Measurements from ENCODE around the gene CUBN. TPM values are rescaled to one million over a fixed set of nuclear protein-coding genes. Genes with fewer than 3 reads are reported as not detected.

Gene CUBN
- total RNA-seq, 1 experiment from 2014 or later: 4.6 TPM

- no peak for DNase-seq
- Mint-ChIP-seq H3K36me3 (ENCODE audit: insufficient read depth, unreplicated experiment) (peaks cover 4% of the 10 kb centered on the region), H3K4me1 (ENCODE audit: low read depth, unreplicated experiment) (no peaks in the 10 kb centered on the region), H3K27me3 (ENCODE audit: insufficient read depth, unreplicated experiment) (no peaks in the 10 kb centered on the region), H3K27ac (ENCODE audit: unreplicated experiment) (no peak overlapping the region), H3K9me3 (ENCODE audit: unreplicated experiment) (no peaks in the 10 kb centered on the region), H3K4me3 (ENCODE audit: unreplicated experiment) (no peak overlapping the region)
- no peak overlapping the region for H3K4me3 ChIP-seq (ENCODE audit: low read depth, low read length)
- H3K36me3 ChIP-seq (ENCODE audit: control insufficient read depth, insufficient read depth, low read length): 0 out of 2 replicates have a peak, but pooled peaks cover 1% of the 10 kb centered on the region
- no peaks in the 10 kb centered on the region for H3K4me1 ChIP-seq
- intact Hi-C loops (cut with micrococcal nuclease; ENCODE audit: unreplicated experiment): no loop called here
- no TSS peak for BruUV-seq (replicated peaks)
- TF ChIP-seq CTCF (IDR thresholded peaks at IDR 0.05; ENCODE audit: insufficient read depth in 1 of 2, low read depth in 1 of 2, low read length in 1 of 2, severe bottlenecking in 1 of 2, unreplicated experiment in 1 of 2): no peak
- ChIA-PET CTCF (no interaction called here), POLR2A (no interaction called here)
- no peaks in the 10 kb centered on the region for H3K9me3 ChIP-seq
- no peaks in the 10 kb centered on the region for H3K27me3 ChIP-seq (replicated peaks; ENCODE audit: control insufficient read depth, insufficient read depth, low read length)
Observed at GRCh38 chr10:16789261-16789660, 340.4 kb downstream of the CUBN start.

GRCh38 chr10:16788778-16789177 is 340.8 kb downstream of the CUBN start:
- Histone ChIP-seq H3K4me1 (no peaks in the 10 kb centered on the region), H3K4me3 (ENCODE audit: low read depth, low read length) (no peak overlapping the region), H3K27me3 (replicated peaks; ENCODE audit: control insufficient read depth, insufficient read depth, low read length) (no peaks in the 10 kb centered on the region), H3K9me3 (no peaks in the 10 kb centered on the region), H3K36me3 (ENCODE audit: control insufficient read depth, insufficient read depth, low read length) (0 out of 2 replicates have a peak, but pooled peaks cover under 1% of the 10 kb centered on the region)
- no peaks in the 10 kb centered on the region for H3K27me3 Mint-ChIP-seq (ENCODE audit: insufficient read depth, unreplicated experiment)
- TF ChIP-seq CTCF (IDR thresholded peaks at IDR 0.05; ENCODE audit: insufficient read depth in 1 of 2, low read depth in 1 of 2, low read length in 1 of 2, severe bottlenecking in 1 of 2, unreplicated experiment in 1 of 2): no peak
- H3K36me3 Mint-ChIP-seq (ENCODE audit: insufficient read depth, unreplicated experiment): peaks cover 4% of the 10 kb centered on the region
- no peak for DNase-seq
- H3K4me1 Mint-ChIP-seq (ENCODE audit: low read depth, unreplicated experiment): no peaks in the 10 kb centered on the region
- ChIA-PET CTCF (interaction anchor here (0.8 kb wide), 1 partner anchor 20 kb away, joined by 5 read pairs; no protein-coding TSS in a partner anchor), POLR2A (no interaction called here)
- intact Hi-C loops (cut with micrococcal nuclease; ENCODE audit: unreplicated experiment): no loop called here
- no TSS peak for BruUV-seq (replicated peaks)
- H3K27ac Mint-ChIP-seq (ENCODE audit: unreplicated experiment): no peak overlapping the region
- H3K4me3 Mint-ChIP-seq (ENCODE audit: unreplicated experiment): no peak overlapping the region
- no peaks in the 10 kb centered on the region for H3K9me3 Mint-ChIP-seq (ENCODE audit: unreplicated experiment)

GRCh38 chr10:16788125-16788524 is 341.5 kb downstream of the CUBN start:
- Mint-ChIP-seq H3K9me3 (ENCODE audit: unreplicated experiment) (no peaks in the 10 kb centered on the region), H3K27me3 (ENCODE audit: insufficient read depth, unreplicated experiment) (no peaks in the 10 kb centered on the region)

More at GRCh38 chr10:16788125-16788524, 341.5 kb downstream of the CUBN start:
- Mint-ChIP-seq H3K4me1 (ENCODE audit: low read depth, unreplicated experiment) (no peaks in the 10 kb centered on the region), H3K4me3 (ENCODE audit: unreplicated experiment) (no peak overlapping the region), H3K27ac (ENCODE audit: unreplicated experiment) (no peak overlapping the region), H3K36me3 (ENCODE audit: insufficient read depth, unreplicated experiment) (peaks cover 4% of the 10 kb centered on the region)
- CTCF ChIA-PET: interaction anchor here (0.8 kb wide), 1 partner anchor 21 kb away, joined by 5 read pairs; no protein-coding TSS in a partner anchor
- H3K36me3 ChIP-seq (ENCODE audit: control insufficient read depth, insufficient read depth, low read length): no peaks in the 10 kb centered on the region
- BruUV-seq (replicated peaks): no TSS peak
- no peak overlapping the region for H3K4me3 ChIP-seq (ENCODE audit: low read depth, low read length)
- DNase-seq: no peak
- H3K27me3 ChIP-seq (replicated peaks; ENCODE audit: control insufficient read depth, insufficient read depth, low read length): no peaks in the 10 kb centered on the region
- H3K9me3 ChIP-seq: no peaks in the 10 kb centered on the region
- TF ChIP-seq CTCF (IDR thresholded peaks at IDR 0.05; ENCODE audit: insufficient read depth in 1 of 2, low read depth in 1 of 2, low read length in 1 of 2, severe bottlenecking in 1 of 2, unreplicated experiment in 1 of 2): no peak
- POLR2A ChIA-PET: no interaction called here
- H3K4me1 ChIP-seq: no peaks in the 10 kb centered on the region
- intact Hi-C loops (cut with micrococcal nuclease; ENCODE audit: unreplicated experiment): no loop called here

All from Caco-2 (cell line).